GM21619 (cell line): ENCODE results near the gene BACE2.

ENCODE experiments used
- ATAC-seq: cut with Tn5 transposase; IDR thresholded peaks from one replicate; pipeline ENCODE4 v1.9.1; 2021; ENCODE audit not compliant: unreplicated experiment

The BACE2 gene

GRCh38 chr21:41211060-41211805, 43.3 kb downstream of the BACE2 start:
- no peak for ATAC-seq

- no peak for ATAC-seq
These were observed 45.1 kb downstream of the BACE2 start for GRCh38 chr21:41213021-41213420.

GRCh38 chr21:41215856-41216408, 48.0 kb downstream of the BACE2 start:
- ATAC-seq: no peak

GRCh38 chr21:41216486-41216885, 48.5 kb downstream of the BACE2 start:
- no peak for ATAC-seq

GRCh38 chr21:41217671-41218385, 49.9 kb downstream of the BACE2 start:
- ATAC-seq: no peak

GRCh38 chr21:41219498-41220207, 51.7 kb downstream of the BACE2 start:
- no peak for ATAC-seq

GRCh38 chr21:41220208-41220733, 52.3 kb downstream of the BACE2 start:
- no peak for ATAC-seq

GRCh38 chr21:41222247-41223068, 54.5 kb downstream of the BACE2 start:
- ATAC-seq: no peak

- no peak for ATAC-seq
These were observed 58.9 kb downstream of the BACE2 start for GRCh38 chr21:41226853-41227252.

- no peak for ATAC-seq
These were observed 59.5 kb downstream of the BACE2 start for GRCh38 chr21:41227357-41228005.

- no peak for ATAC-seq
These were observed 60.0 kb downstream of the BACE2 start for GRCh38 chr21:41228006-41228370.

- ATAC-seq: no peak
These were observed 60.5 kb downstream of the BACE2 start for GRCh38 chr21:41228492-41228891.

- ATAC-seq: no peak
These were observed 61.0 kb downstream of the BACE2 start for GRCh38 chr21:41228958-41229357.

- ATAC-seq: no peak
These were observed 61.7 kb downstream of the BACE2 start for GRCh38 chr21:41229509-41230248.

GRCh38 chr21:41230497-41230896, 62.5 kb downstream of the BACE2 start:
- no peak for ATAC-seq

GRCh38 chr21:41231060-41231459, 63.1 kb downstream of the BACE2 start:
- ATAC-seq: no peak

- no peak for ATAC-seq
These were observed 64.1 kb downstream of the BACE2 start for GRCh38 chr21:41232013-41232412.

GRCh38 chr21:41233916-41234315, 66.0 kb downstream of the BACE2 start:
- no peak for ATAC-seq

- ATAC-seq: no peak
These were observed 66.6 kb downstream of the BACE2 start for GRCh38 chr21:41234569-41234968.
